Measurements from ENCODE around the gene PAX5.

Gene PAX5

GRCh38 chr9:36823934-36824333 is 210.1 kb downstream of the PAX5 start:
- DNase-seq: no peak

- no peak for DNase-seq
Observed at GRCh38 chr9:36823466-36823865, 210.6 kb downstream of the PAX5 start.

GRCh38 chr9:36822201-36822600 is 211.9 kb downstream of the PAX5 start:
- DNase-seq: no peak

- no peak for DNase-seq
Observed at GRCh38 chr9:36820392-36820861, 213.6 kb downstream of the PAX5 start.

GRCh38 chr9:36818965-36819870 is 214.8 kb downstream of the PAX5 start:
- peak; percentile 30 for DNase-seq

- DNase-seq: peak; percentile 28
Observed at GRCh38 chr9:36818242-36818938, 215.7 kb downstream of the PAX5 start.

- DNase-seq: no peak
Observed at GRCh38 chr9:36817160-36817834, 216.8 kb downstream of the PAX5 start.

GRCh38 chr9:36816371-36816770 is 217.7 kb downstream of the PAX5 start:
- no peak for DNase-seq

- no peak for DNase-seq
Observed at GRCh38 chr9:36815566-36816348, 218.3 kb downstream of the PAX5 start.

GRCh38 chr9:36815023-36815422 is 219.0 kb downstream of the PAX5 start:
- no peak for DNase-seq

- no peak for DNase-seq
Observed at GRCh38 chr9:36813154-36813553, 220.9 kb downstream of the PAX5 start.

- DNase-seq: no peak
Observed at GRCh38 chr9:36812556-36812955, 221.5 kb downstream of the PAX5 start.

GRCh38 chr9:36808251-36808650 is 225.8 kb downstream of the PAX5 start:
- DNase-seq: no peak

GRCh38 chr9:36803961-36804360 is 230.1 kb downstream of the PAX5 start:
- DNase-seq: no peak

GRCh38 chr9:36802201-36802920 is 231.7 kb downstream of the PAX5 start:
- peak; percentile 27 for DNase-seq

GRCh38 chr9:36800455-36800854 is 233.6 kb downstream of the PAX5 start:
- DNase-seq: no peak

- DNase-seq: no peak
Observed at GRCh38 chr9:36798350-36799065, 235.6 kb downstream of the PAX5 start.

- no peak for DNase-seq
Observed at GRCh38 chr9:36797471-36798220, 236.4 kb downstream of the PAX5 start.

GRCh38 chr9:36796671-36797419 is 237.2 kb downstream of the PAX5 start:
- no peak for DNase-seq

GRCh38 chr9:36794461-36794860 is 239.6 kb downstream of the PAX5 start:
- DNase-seq: no peak
